MM.1S (cell line): Measurements from ENCODE around the gene CBX7.

ENCODE experiments used
- DNase-seq: peaks from one replicate; pipeline ENCODE4 v3.0.0-alpha.2; 2015
- H2AFZ ChIP-seq: fragments of 300-600 bp; sonication (generic); 2 replicates; pipeline ENCODE4 v1.6.0; 2016; ENCODE audit warnings: antibody characterized with exemption, low read length
- H3F3A ChIP-seq: fragments of 300-600 bp; sonication (generic); 2 replicates; pipeline ENCODE4 v1.6.1; 2016; ENCODE audit warnings: mild to moderate bottlenecking, antibody characterized with exemption, low read length, moderate library complexity, mixed read lengths; ENCODE audit not compliant: insufficient read depth
- H3K27ac ChIP-seq: fragments of 300-600 bp; sonication (generic); 2 replicates; pipeline ENCODE4 v1.5.1; 2016; ENCODE audit warnings: mild to moderate bottlenecking, low read length
- H3K27me3 ChIP-seq: fragments of 300-600 bp; sonication (generic); replicated peaks from 2 replicates; pipeline ENCODE4 v1.6.0; 2016; ENCODE audit warnings: low read length; ENCODE audit not compliant: insufficient read depth
- H3K36me3 ChIP-seq: fragments of 300-600 bp; sonication (generic); replicated peaks from 2 replicates; pipeline ENCODE4 v1.6.1; 2016; ENCODE audit warnings: mild to moderate bottlenecking, low read length, mixed read lengths; ENCODE audit not compliant: insufficient read depth
- H3K4me1 ChIP-seq: fragments of 300-600 bp; sonication (generic); 2 replicates; pipeline ENCODE4 v1.6.1; 2016; ENCODE audit warnings: low read length, mixed read lengths
- H3K4me2 ChIP-seq: fragments of 300-600 bp; sonication (generic); 2 replicates; pipeline ENCODE4 v1.6.0; 2016; ENCODE audit warnings: low read depth, low read length
- H3K4me3 ChIP-seq: fragments of 300-600 bp; sonication (generic); 2 replicates; pipeline ENCODE4 v1.5.1; 2016; ENCODE audit warnings: low read length, mixed read lengths
- H3K79me2 ChIP-seq: fragments of 300-600 bp; sonication (generic); 2 replicates; pipeline ENCODE4 v1.6.1; 2016; ENCODE audit warnings: mixed run types, low read length, mixed read lengths
- H3K9ac ChIP-seq: fragments of 300-600 bp; sonication (generic); 2 replicates; pipeline ENCODE4 v1.6.1; 2016; ENCODE audit warnings: low read length, mixed read lengths
- H3K9me2 ChIP-seq: fragments of 300-600 bp; sonication (generic); replicated peaks from 2 replicates; pipeline ENCODE4 v1.6.1; 2016; ENCODE audit warnings: mild to moderate bottlenecking, low read length, mixed read lengths; ENCODE audit not compliant: insufficient read depth
- H3K9me3 ChIP-seq: fragments of 300-600 bp; sonication (generic); replicated peaks from 2 replicates; pipeline ENCODE4 v1.6.1; 2016; ENCODE audit warnings: mild to moderate bottlenecking, low read length, mixed read lengths; ENCODE audit not compliant: insufficient read depth
- H4K20me1 ChIP-seq: fragments of 300-600 bp; sonication (generic); 2 replicates; pipeline ENCODE4 v1.6.1; 2016; ENCODE audit warnings: mild to moderate bottlenecking, low read length, moderate library complexity, mixed read lengths; ENCODE audit not compliant: insufficient read depth
- CTCF ChIP-seq: fragments of 300-600 bp; sonication (generic); IDR thresholded peaks from 2 replicates; pipeline ENCODE4 v1.5.1; 2016; ENCODE audit warnings: antibody characterized with exemption, low read length, mixed read lengths
- EZH2 ChIP-seq: fragments of 300-600 bp; sonication (generic); optimal IDR thresholded peaks from 2 replicates; pipeline ENCODE3; 2017; ENCODE audit warnings: low read depth, mild to moderate bottlenecking, antibody characterized with exemption, low read length, mixed read lengths
- EZH2phosphoT487 ChIP-seq: fragments of 300-600 bp; sonication (generic); IDR thresholded peaks from 2 replicates; pipeline ENCODE4 v1.6.1; 2018; ENCODE audit warnings: antibody characterized with exemption, low read length

CBX7 gene

GRCh38 chr22:39136317-39136716 lies 16.2 kb downstream of the CBX7 start:
- Histone ChIP-seq H3K9me3 (no peaks in the 10 kb centered on the region), H4K20me1 (no peaks in the 10 kb centered on the region), H3K27me3 (no peaks in the 10 kb centered on the region), H3K4me3 (no peak overlapping the region), H3K9ac (no peak overlapping the region), H2AFZ (no peak overlapping the region), H3K36me3 (no peaks in the 10 kb centered on the region), H3K4me2 (no peak overlapping the region), H3K4me1 (no peaks in the 10 kb centered on the region), H3K27ac (no peak overlapping the region), H3K79me2 (no peaks in the 10 kb centered on the region), H3K9me2 (no peaks in the 10 kb centered on the region), H3F3A (no peaks in the 10 kb centered on the region)
- TF ChIP-seq CTCF (no peak), EZH2 (no peak), EZH2phosphoT487 (no peak)
- DNase-seq = no peak

- H3K4me2 ChIP-seq = no peak overlapping the region
- no peak overlapping the region for H3K9ac ChIP-seq
- no peak for TF ChIP-seq EZH2
- TF ChIP-seq CTCF = peak; percentile 33
- H2AFZ ChIP-seq = no peak overlapping the region
- no peaks in the 10 kb centered on the region for H3K9me2 ChIP-seq
- H4K20me1 ChIP-seq = no peaks in the 10 kb centered on the region
- H3K27ac ChIP-seq = no peak overlapping the region
- H3K4me3 ChIP-seq = no peak overlapping the region
- H3K9me3 ChIP-seq = no peaks in the 10 kb centered on the region
- H3K36me3 ChIP-seq = no peaks in the 10 kb centered on the region
- H3K79me2 ChIP-seq = no peaks in the 10 kb centered on the region
- no peaks in the 10 kb centered on the region for H3K27me3 ChIP-seq
- no peaks in the 10 kb centered on the region for H3F3A ChIP-seq
- DNase-seq = no peak
- no peaks in the 10 kb centered on the region for H3K4me1 ChIP-seq
Measured at GRCh38 chr22:39135092-39135896, 17.2 kb downstream of the CBX7 start.

- Histone ChIP-seq H3K79me2 (no peaks in the 10 kb centered on the region), H3K9me2 (no peaks in the 10 kb centered on the region), H2AFZ (no peak overlapping the region), H3K9ac (no peak overlapping the region), H3K4me2 (no peak overlapping the region), H3K36me3 (no peaks in the 10 kb centered on the region), H3K9me3 (no peaks in the 10 kb centered on the region), H3K27ac (no peak overlapping the region), H3K27me3 (no peaks in the 10 kb centered on the region), H3F3A (no peaks in the 10 kb centered on the region), H4K20me1 (no peaks in the 10 kb centered on the region), H3K4me1 (no peaks in the 10 kb centered on the region), H3K4me3 (no peak overlapping the region)
- DNase-seq = no peak
- TF ChIP-seq EZH2phosphoT487 = no peak
- TF ChIP-seq CTCF = no peak
- TF ChIP-seq EZH2 = no peak
Measured at GRCh38 chr22:39134366-39135091, 18.0 kb downstream of the CBX7 start.
